ENCODE results near the gene DPPA4.

The DPPA4 gene

DNA sequence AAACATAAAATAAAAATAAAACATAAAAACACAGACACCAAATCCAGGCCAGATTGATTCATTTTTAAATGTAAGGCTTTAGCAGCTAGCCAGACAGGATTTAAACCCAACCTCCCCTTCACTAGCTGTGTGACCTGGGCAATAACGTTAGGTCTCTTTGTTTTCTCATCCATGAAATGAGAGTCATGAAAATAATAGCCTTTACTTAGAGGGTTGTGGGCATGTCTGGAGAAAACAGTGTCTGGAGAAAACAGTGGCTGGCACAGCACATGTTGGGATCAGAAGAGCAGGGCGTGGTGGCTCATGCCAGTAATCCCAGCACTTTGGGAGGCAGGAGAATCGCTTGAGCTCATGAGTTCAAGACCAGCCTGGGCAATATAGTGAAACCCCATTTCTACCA is 1.9 kb upstream of the DPPA4 start:
- DNase-seq (ENCODE audit: low read depth, low spot score), result no peak
- TF ChIP-seq, protein P1, sequence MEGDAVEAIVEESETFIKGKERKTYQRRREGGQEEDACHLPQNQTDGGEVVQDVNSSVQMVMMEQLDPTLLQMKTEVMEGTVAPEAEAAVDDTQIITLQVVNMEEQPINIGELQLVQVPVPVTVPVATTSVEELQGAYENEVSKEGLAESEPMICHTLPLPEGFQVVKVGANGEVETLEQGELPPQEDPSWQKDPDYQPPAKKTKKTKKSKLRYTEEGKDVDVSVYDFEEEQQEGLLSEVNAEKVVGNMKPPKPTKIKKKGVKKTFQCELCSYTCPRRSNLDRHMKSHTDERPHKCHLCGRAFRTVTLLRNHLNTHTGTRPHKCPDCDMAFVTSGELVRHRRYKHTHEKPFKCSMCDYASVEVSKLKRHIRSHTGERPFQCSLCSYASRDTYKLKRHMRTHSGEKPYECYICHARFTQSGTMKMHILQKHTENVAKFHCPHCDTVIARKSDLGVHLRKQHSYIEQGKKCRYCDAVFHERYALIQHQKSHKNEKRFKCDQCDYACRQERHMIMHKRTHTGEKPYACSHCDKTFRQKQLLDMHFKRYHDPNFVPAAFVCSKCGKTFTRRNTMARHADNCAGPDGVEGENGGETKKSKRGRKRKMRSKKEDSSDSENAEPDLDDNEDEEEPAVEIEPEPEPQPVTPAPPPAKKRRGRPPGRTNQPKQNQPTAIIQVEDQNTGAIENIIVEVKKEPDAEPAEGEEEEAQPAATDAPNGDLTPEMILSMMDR (IDR thresholded peaks at IDR 0.05; ENCODE audit: low read depth, low read length), result no peak
- in situ Hi-C loops (cut with HindIII; ENCODE audit: low sequenced_read_pairs), result no loop called here
- H3K4me3 ChIP-seq (ENCODE audit: low read depth, low read length), result no peak overlapping the region

DNA sequence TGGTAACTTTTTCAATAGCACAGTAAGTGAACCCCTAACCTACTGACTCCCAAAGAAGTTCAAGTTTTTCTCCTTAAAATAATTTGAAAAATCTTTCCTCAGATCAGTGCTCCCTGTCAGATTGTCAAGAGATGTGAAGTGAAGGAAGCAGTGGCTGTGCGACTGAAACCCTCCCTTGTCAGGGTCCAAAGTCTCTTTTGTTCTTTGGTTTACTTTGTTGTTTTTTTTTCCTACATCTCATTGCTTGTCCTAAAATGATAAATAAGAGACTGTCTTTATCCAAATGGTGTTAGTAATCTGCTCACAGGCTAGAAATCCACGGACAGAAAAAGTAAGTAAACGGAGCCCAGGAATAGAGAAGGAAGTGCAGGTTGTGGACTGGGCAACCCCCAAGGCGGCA is 976 bp upstream of the DPPA4 start:
- in situ Hi-C loops (cut with HindIII; ENCODE audit: low sequenced_read_pairs), result no loop called here

DNA sequence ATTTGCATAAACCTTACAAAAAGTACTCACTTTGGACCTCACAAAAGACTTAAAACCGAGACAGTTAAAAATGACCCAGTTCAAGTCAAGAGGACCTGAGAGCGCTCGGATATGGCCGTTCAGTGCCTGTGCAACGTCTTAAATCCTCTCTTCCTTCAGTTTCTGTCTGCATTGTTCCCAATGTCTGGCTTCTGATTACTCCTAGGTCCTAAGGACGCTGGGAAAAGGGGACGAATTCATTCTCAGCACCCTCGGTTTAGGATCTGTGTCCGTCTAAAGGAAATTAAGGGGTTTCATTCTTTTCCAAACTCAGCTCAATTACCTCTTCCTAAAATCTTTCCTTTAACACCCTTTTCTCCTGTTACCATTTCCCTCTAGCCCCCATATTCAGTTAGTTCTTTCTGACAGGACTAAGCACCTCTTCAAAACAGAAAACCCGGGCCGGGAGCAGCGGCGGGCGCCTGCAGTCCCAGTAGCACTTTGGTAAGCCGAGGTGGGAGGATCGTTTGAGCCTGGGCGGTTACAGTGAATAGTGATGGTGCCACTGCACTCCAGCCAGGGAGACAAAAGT is 970 bp downstream of the DPPA4 start:
- in situ Hi-C loops (cut with HindIII; ENCODE audit: low sequenced_read_pairs), result no loop called here
- TF ChIP-seq, protein P1 (IDR thresholded peaks at IDR 0.05; ENCODE audit: low read depth, low read length), result no peak
- H3K4me3 ChIP-seq (ENCODE audit: low read depth, low read length), result peak overlapping the region; percentile 50
- peak; percentile 68 for DNase-seq (ENCODE audit: low read depth, low spot score)

More for the DNA sequence above, 976 bp upstream of the DPPA4 start:
- DNase-seq (ENCODE audit: low read depth, low spot score), result no peak
- H3K4me3 ChIP-seq (ENCODE audit: low read depth, low read length), result no peak overlapping the region
- TF ChIP-seq, protein P1 (IDR thresholded peaks at IDR 0.05; ENCODE audit: low read depth, low read length), result no peak

GRCh38 chr3:109334572-109334971 is 2.8 kb downstream of the DPPA4 start:
- H3K4me3 ChIP-seq (ENCODE audit: low read depth, low read length), result no peak overlapping the region
- no peak for DNase-seq (ENCODE audit: low read depth, low spot score)
- in situ Hi-C loops (cut with HindIII; ENCODE audit: low sequenced_read_pairs), result no loop called here
- TF ChIP-seq, protein P1 (IDR thresholded peaks at IDR 0.05; ENCODE audit: low read depth, low read length), result no peak

DNA sequence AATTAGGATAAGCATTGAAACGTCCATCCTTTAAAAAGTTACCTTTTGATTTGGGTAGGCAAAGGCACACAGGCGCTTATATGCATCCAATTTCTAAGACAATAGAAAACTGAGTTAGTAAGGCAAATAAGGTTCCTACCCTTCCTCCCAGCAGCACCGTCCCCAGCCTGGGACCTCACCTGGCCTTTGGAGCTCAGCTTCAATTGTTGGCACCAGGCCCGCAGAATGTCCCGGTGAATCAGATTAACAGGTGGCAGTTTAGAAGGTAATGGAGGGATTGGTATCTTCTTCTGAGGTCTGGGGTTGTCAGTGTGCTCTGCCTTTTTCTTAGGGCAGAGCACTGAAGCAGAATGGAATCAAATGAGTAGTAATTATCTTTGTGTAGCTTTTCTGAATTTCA is 5.7 kb downstream of the DPPA4 start:
- in situ Hi-C loops (cut with HindIII; ENCODE audit: low sequenced_read_pairs), result no loop called here
- TF ChIP-seq, protein P1 (IDR thresholded peaks at IDR 0.05; ENCODE audit: low read depth, low read length), result no peak
- no peak overlapping the region for H3K4me3 ChIP-seq (ENCODE audit: low read depth, low read length)
- DNase-seq (ENCODE audit: low read depth, low spot score), result no peak

GRCh38 chr3:109330405-109330804 is 6.9 kb downstream of the DPPA4 start:
- no peak for DNase-seq (ENCODE audit: low read depth, low spot score)
- TF ChIP-seq, protein P1 (IDR thresholded peaks at IDR 0.05; ENCODE audit: low read depth, low read length), result no peak
- H3K4me3 ChIP-seq (ENCODE audit: low read depth, low read length), result no peak overlapping the region
- in situ Hi-C loops (cut with HindIII; ENCODE audit: low sequenced_read_pairs), result no loop called here

DNA sequence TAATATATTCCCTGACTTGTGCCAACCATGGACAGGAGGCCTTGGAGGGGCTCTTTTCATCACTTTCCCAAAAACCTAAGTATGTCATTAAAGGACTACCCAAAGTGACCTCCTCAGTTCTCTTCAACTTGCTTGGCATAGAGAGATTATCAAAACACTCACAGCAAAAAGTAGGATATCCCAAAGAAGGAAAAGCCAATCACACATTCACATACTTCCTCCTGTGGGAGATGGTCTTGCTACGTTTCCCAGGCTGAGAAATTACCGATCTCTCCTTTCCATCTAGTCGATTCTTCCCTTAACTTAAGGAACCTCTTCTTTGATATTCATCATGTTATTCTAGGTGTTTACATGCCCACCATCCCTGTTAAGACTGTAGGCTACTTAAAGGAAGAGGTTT is 9.1 kb downstream of the DPPA4 start:
- DNase-seq (ENCODE audit: low read depth, low spot score), result no peak
- TF ChIP-seq, protein P1 (IDR thresholded peaks at IDR 0.05; ENCODE audit: low read depth, low read length), result no peak
- in situ Hi-C loops (cut with HindIII; ENCODE audit: low sequenced_read_pairs), result no loop called here
- H3K4me3 ChIP-seq (ENCODE audit: low read depth, low read length), result no peak overlapping the region
